Spleen (tissue), 13 donors: ENCODE data around the gene RWDD3. TPM values are rescaled to one million over a fixed set of nuclear protein-coding genes. Genes with fewer than 3 reads are reported as not detected.
A peak's percentile ranks its signal among the peaks of the same experiment; 100 is the strongest.

Source experiments
- DNase-seq: peaks from one replicate; pipeline ENCODE4 v3.0.0-alpha.2; 2020
- H3K27ac ChIP-seq, 8 donors: fragments of 200-600 bp; sonication (generic) in 7 of 8; 1 replicate in 4 of 8; 2 replicates in 4 of 8; pipeline versions ENCODE4 v1.5.0 to v1.8.0; 2016 to 2021; ENCODE audit warnings: inconsistent platforms in 4 of 8, mild to moderate bottlenecking in 4 of 8, moderate library complexity in 1 of 8
- H3K27me3 ChIP-seq, 7 donors: fragments of 200-600 bp; sonication (generic) in 6 of 7; replicated peaks in 1 of 7; 1 replicate in 4 of 7; 2 replicates in 3 of 7; pipeline versions ENCODE4 v1.5.0 to v1.8.0; 2016 to 2021; ENCODE audit warnings: inconsistent platforms in 3 of 7, mild to moderate bottlenecking in 1 of 7
- H3K36me3 ChIP-seq, 6 donors: fragments of 200-600 bp; sonication (generic) in 5 of 6; 1 replicate in 4 of 6; 2 replicates in 2 of 6; pipeline versions ENCODE4 v1.5.0 to v1.8.0; 2016 to 2021; ENCODE audit warnings: inconsistent platforms in 2 of 6
- H3K4me1 ChIP-seq, 6 donors: fragments of 200-600 bp; sonication (generic) in 5 of 6; 1 replicate in 3 of 6; 2 replicates in 3 of 6; pipeline versions ENCODE4 v1.5.0 to v1.8.0; 2016 to 2021; ENCODE audit warnings: inconsistent platforms in 3 of 6
- H3K4me3 ChIP-seq, 8 donors: fragments of 200-600 bp; sonication (generic) in 7 of 8; 1 replicate in 4 of 8; 2 replicates in 4 of 8; pipeline versions ENCODE4 v1.5.0 to v1.8.0; 2016 to 2021; ENCODE audit warnings: inconsistent platforms in 4 of 8, mild to moderate bottlenecking in 4 of 8, moderate library complexity in 2 of 8
- H3K9me3 ChIP-seq, 8 donors: fragments of 200-600 bp; sonication (generic) in 7 of 8; 1 replicate in 4 of 8; 2 replicates in 4 of 8; pipeline versions ENCODE4 v1.5.0 to v1.8.0; 2016 to 2021; ENCODE audit warnings: inconsistent platforms in 4 of 8
- CTCF ChIP-seq, 11 experiments: fragments of 200-600 bp in 7 of 11; fragments of 450-650 bp in 4 of 11; sonication (generic) in 4 of 11; IDR thresholded peaks in 8 of 11; conservative IDR thresholded peaks in 3 of 11; 1 replicate in 7 of 11; 2 replicates in 4 of 11; pipeline versions ENCODE4 v1.4.0 to v1.8.0; 2016 to 2021; ENCODE audit warnings: antibody characterized with exemption in 11 of 11, inconsistent platforms in 4 of 11, mild to moderate bottlenecking in 1 of 11
- POLR2A ChIP-seq, 3 donors: fragments of 450-650 bp; IDR thresholded peaks; one replicate each; pipeline ENCODE4 v1.5.1; 2017; ENCODE audit warnings: antibody characterized with exemption in 3 of 3, mild to moderate bottlenecking in 1 of 3
- POLR2AphosphoS5 ChIP-seq, 3 donors: sonication (generic); formaldehyde crosslinking; IDR thresholded peaks; one replicate each; pipeline ENCODE4 v1.5.1; 2017; ENCODE audit warnings: antibody characterized with exemption in 3 of 3
- WGBS, 5 donors: extraction: QIAGEN DNeasy Blood & Tissue Kit in 3 of 5; methylation state at CpG; one replicate each; pipeline versions ENCODE4 v1.1.5 to v1.1.7; 2013 to 2018; 5-methylcytosine and 5-hydroxymethylcytosine counted together
- intact Hi-C: fragments of 100-400 bp; cut with DNase I; formaldehyde crosslinking; loops from one replicate; pipeline ENCODE4 v1.15.0; 2023; ENCODE audit warnings: low total_unique reads
- long read RNA-seq, 2 donors: transcript quantifications; one replicate each; lab custom pipeline, GENCODE V29; 2026
- polyA plus RNA-seq, 3 donors: library from polyadenylated mRNA; stranded (reverse); fragments of 200-250 nt; gene quantifications; one replicate each; pipeline ENCODE4 v1.2.1, GENCODE V29; 2013
- total RNA-seq, 7 donors: library from RNA; depleted of rRNA in 3 of 7; stranded (reverse); fragments of >200 nt in 3 of 7; fragmentation: NEBNext Ultra II Directional in 4 of 7; extraction: Animal tissue kit (Norgen Biotek cat#: 25700) in 4 of 7; gene quantifications; one replicate each; pipeline versions ENCODE4 v1.1.0 to v1.2.1, GENCODE V29; 2016 to 2021
- donor health status: healthy with polysubstance abuse.
- donor health status: DM: no; HTN: no; CAD: no; lungs with moderate emphysema.
- donor health status: DM: no; HTN: no; CAD: no.
- donor health status: Bipolar disorder and iron deficiency.
- donor health status: healthy.
- donor health status: DM: no; HTN: no; CAD: no.
- donor health status: DM: yes; HTN: yes; CAD: no.

RWDD3 gene
- total RNA-seq, result 10 to 100 TPM; 13.8 to 27.1 (median 18.1) TPM
- polyA plus RNA-seq, result 10 to 100 TPM; 36.1 to 41.2 (median 41.1) TPM
- long read RNA-seq, donor 1, partial matches to known transcripts, result 0 of 9 reads
- long read RNA-seq, donor 1, other reads (novel, unspliced or antisense), result 0 of 9 reads
- long read RNA-seq, donor 2, partial matches to known transcripts, result 0 of 8 reads
- long read RNA-seq, donor 2, other reads (novel, unspliced or antisense), result 0 of 8 reads

- WGBS, 5 donors, result 1 to 8% (median 2%) methylated on average over 14 to 71 of the region's 71 CpGs
- peak within 1 kb of the TSS; percentile 53 to 91 (median 89) for H3K27ac ChIP-seq
- H3K9me3 ChIP-seq, result no peaks in the 10 kb centered on the region
- peak within 1 kb of the TSS; percentile 52 to 93 (median 80) for H3K4me3 ChIP-seq
- peaks cover 0 to 9% (median 0%) of the 10 kb centered on the region in 6 donors for H3K36me3 ChIP-seq
- H3K27me3 ChIP-seq, result peaks cover 0 to 8% (median 0%) of the 10 kb centered on the region in 7 donors
- intact Hi-C loops, result loop anchor here (10.0 kb wide), 1 partner anchor 149 kb away; no protein-coding TSS in a partner anchor
- peak; percentile 99 for DNase-seq
- peak; percentile 42 to 100 (median 98) for TF ChIP-seq CTCF (IDR thresholded peaks at IDR 0.05 in 8 of 11, conservative IDR thresholded peaks at IDR 0.05 in 3 of 11)
- peak; percentile 10 to 45 (median 35) for TF ChIP-seq POLR2A (IDR thresholded peaks at IDR 0.05)
- peak; percentile 91 to 93 (median 93) for TF ChIP-seq POLR2AphosphoS5 (IDR thresholded peaks at IDR 0.05)
- peaks cover 0 to 63% (median 36%) of the 10 kb centered on the region in 6 donors for H3K4me1 ChIP-seq
Observed at GRCh38 chr1:95233737-95234500, at the start of gene RWDD3. Gene RWDD3, plus strand, starts transcription at chr1:95234210. Its CDS starts 21 bp downstream, at chr1:95234231.

GRCh38 chr1:95186149-95186548 is 47.9 kb upstream of the RWDD3 start:
- 88 to 94% (median 91%) methylated on average over 4 of the region's 4 CpGs for WGBS, 5 donors
- H3K9me3 ChIP-seq, result peaks cover 0 to 6% (median 0%) of the 10 kb centered on the region in 8 donors

GRCh38 chr1:95193591-95193990 is 40.4 kb upstream of the RWDD3 start:
- Histone ChIP-seq H3K27ac (no peak overlapping the region), H3K27me3 (no peaks in the 10 kb centered on the region), H3K4me3 (no peak overlapping the region), H3K36me3 (no peaks in the 10 kb centered on the region), H3K9me3 (peaks cover 0 to 6% (median 0%) of the 10 kb centered on the region in 8 donors), H3K4me1 (no peaks in the 10 kb centered on the region)
- intact Hi-C loops, result no loop called here
- TF ChIP-seq POLR2AphosphoS5 (IDR thresholded peaks at IDR 0.05) (no peak), POLR2A (IDR thresholded peaks at IDR 0.05) (no peak), CTCF (IDR thresholded peaks at IDR 0.05 in 8 of 11, conservative IDR thresholded peaks at IDR 0.05 in 3 of 11) (no peak)
- 86 to 100% (median 92%) methylated on average over 1 of the region's 1 CpG for WGBS, 5 donors
- no peak for DNase-seq

More at GRCh38 chr1:95186149-95186548, 47.9 kb upstream of the RWDD3 start:
- no peak overlapping the region for H3K4me3 ChIP-seq
- no peak for TF ChIP-seq POLR2A (IDR thresholded peaks at IDR 0.05)
- TF ChIP-seq CTCF (IDR thresholded peaks at IDR 0.05 in 8 of 11, conservative IDR thresholded peaks at IDR 0.05 in 3 of 11), result no peak
- no peak for TF ChIP-seq POLR2AphosphoS5 (IDR thresholded peaks at IDR 0.05)
- no peak overlapping the region for H3K27ac ChIP-seq
- no peaks in the 10 kb centered on the region for H3K4me1 ChIP-seq
- no peaks in the 10 kb centered on the region for H3K36me3 ChIP-seq
- no peaks in the 10 kb centered on the region for H3K27me3 ChIP-seq
- intact Hi-C loops, result no loop called here
- DNase-seq, result no peak

- no peak overlapping the region for H3K4me3 ChIP-seq
- H3K4me1 ChIP-seq, result no peaks in the 10 kb centered on the region
- no peaks in the 10 kb centered on the region for H3K27me3 ChIP-seq
- intact Hi-C loops, result no loop called here
- peaks cover 0 to under 1% (median 0%) of the 10 kb centered on the region in 8 donors for H3K9me3 ChIP-seq
- no peak for DNase-seq
- no peak overlapping the region for H3K27ac ChIP-seq
- TF ChIP-seq POLR2A (IDR thresholded peaks at IDR 0.05), result no peak
- no peak for TF ChIP-seq POLR2AphosphoS5 (IDR thresholded peaks at IDR 0.05)
- no peak for TF ChIP-seq CTCF (IDR thresholded peaks at IDR 0.05 in 8 of 11, conservative IDR thresholded peaks at IDR 0.05 in 3 of 11)
- 53 to 69% (median 59%) methylated on average over 3 of the region's 3 CpGs for WGBS, 5 donors
- H3K36me3 ChIP-seq, result no peaks in the 10 kb centered on the region
Observed at GRCh38 chr1:95195046-95195445, 39.0 kb upstream of the RWDD3 start.
